Measurements from ENCODE around the gene SPINT2.

DNA sequence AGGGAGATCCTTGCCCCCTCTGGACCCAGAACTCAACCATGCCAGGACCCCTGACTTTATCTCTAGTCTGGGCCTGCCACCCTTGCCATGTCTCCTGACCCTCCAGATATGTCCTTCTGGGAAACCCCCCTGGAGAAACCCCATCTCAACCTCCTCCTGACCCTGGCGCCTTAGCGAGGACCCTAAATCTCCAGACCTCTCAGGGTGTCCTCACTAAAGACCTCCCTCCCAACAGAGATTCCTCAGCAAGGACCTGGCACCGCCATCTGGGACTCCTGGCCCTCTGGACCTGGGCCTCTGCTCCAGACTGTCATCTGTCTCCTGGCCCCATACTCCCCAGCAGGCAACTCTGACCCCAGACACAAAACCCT, 56.6 kb downstream of the SPINT2 start:
- TF ChIP-seq, protein P1, sequence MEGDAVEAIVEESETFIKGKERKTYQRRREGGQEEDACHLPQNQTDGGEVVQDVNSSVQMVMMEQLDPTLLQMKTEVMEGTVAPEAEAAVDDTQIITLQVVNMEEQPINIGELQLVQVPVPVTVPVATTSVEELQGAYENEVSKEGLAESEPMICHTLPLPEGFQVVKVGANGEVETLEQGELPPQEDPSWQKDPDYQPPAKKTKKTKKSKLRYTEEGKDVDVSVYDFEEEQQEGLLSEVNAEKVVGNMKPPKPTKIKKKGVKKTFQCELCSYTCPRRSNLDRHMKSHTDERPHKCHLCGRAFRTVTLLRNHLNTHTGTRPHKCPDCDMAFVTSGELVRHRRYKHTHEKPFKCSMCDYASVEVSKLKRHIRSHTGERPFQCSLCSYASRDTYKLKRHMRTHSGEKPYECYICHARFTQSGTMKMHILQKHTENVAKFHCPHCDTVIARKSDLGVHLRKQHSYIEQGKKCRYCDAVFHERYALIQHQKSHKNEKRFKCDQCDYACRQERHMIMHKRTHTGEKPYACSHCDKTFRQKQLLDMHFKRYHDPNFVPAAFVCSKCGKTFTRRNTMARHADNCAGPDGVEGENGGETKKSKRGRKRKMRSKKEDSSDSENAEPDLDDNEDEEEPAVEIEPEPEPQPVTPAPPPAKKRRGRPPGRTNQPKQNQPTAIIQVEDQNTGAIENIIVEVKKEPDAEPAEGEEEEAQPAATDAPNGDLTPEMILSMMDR (IDR thresholded peaks at IDR 0.05) = no peak
- no peak for TF ChIP-seq POLR2A (IDR thresholded peaks at IDR 0.05)
